Chondrocyte (in vitro differentiated cells): Measurements from ENCODE around the gene SORBS2. TPM values are rescaled to one million over a fixed set of nuclear protein-coding genes. Genes with fewer than 3 reads are reported as not detected.
A peak's percentile ranks its signal among the peaks of the same experiment; 100 is the strongest.

Experiments used
- DNase-seq: peaks from one replicate; pipeline ENCODE4 v3.0.0; 2021; ENCODE audit warnings: mixed read lengths, low spot score
- H3K27ac Mint-ChIP-seq: one replicate; pipeline ENCODE4 v1.8.0; 2021; ENCODE audit warnings: mild to moderate bottlenecking, moderate library complexity, mixed read lengths; ENCODE audit not compliant: unreplicated experiment
- H3K27me3 Mint-ChIP-seq: 2 replicates; pipeline ENCODE4 v1.8.0; 2021; ENCODE audit warnings: low read depth, mixed read lengths
- H3K36me3 Mint-ChIP-seq: 2 replicates; pipeline ENCODE4 v1.8.0; 2021; ENCODE audit warnings: low read depth, mixed read lengths
- H3K4me1 Mint-ChIP-seq: 2 replicates; pipeline ENCODE4 v1.8.0; 2021; ENCODE audit warnings: low read depth, mild to moderate bottlenecking, mixed read lengths
- H3K4me3 Mint-ChIP-seq: one replicate; pipeline ENCODE4 v1.8.0; 2021; ENCODE audit warnings: mild to moderate bottlenecking, moderate library complexity, mixed read lengths; ENCODE audit not compliant: unreplicated experiment
- H3K9me3 Mint-ChIP-seq: 2 replicates; pipeline ENCODE4 v1.8.0; 2021; ENCODE audit warnings: low read depth, mixed read lengths
- CTCF ChIP-seq: fragments of 200-600 bp; sonication (generic); IDR thresholded peaks from 2 replicates; pipeline ENCODE4 v1.5.0; 2021; ENCODE audit warnings: antibody characterized with exemption, mild to moderate bottlenecking, moderate library complexity
- total RNA-seq: library from RNA; stranded (reverse); gene quantifications from 3 replicates; pipeline ENCODE4 v1.2.1, GENCODE V29; 2021

SORBS2 gene
- total RNA-seq, 1 donor from 2014 or later = 104 TPM

- no peak overlapping the region for H3K27ac Mint-ChIP-seq
- no peak for DNase-seq
- no peaks in the 10 kb centered on the region for H3K9me3 Mint-ChIP-seq
- H3K4me3 Mint-ChIP-seq = no peak overlapping the region
- peaks cover 3% of the 10 kb centered on the region for H3K36me3 Mint-ChIP-seq
- no peak for TF ChIP-seq CTCF
- H3K4me1 Mint-ChIP-seq = peaks cover 28% of the 10 kb centered on the region
- H3K27me3 Mint-ChIP-seq = no peaks in the 10 kb centered on the region
These were observed 114.5 kb downstream of the SORBS2 start for GRCh38 chr4:185697488-185697887.

DNA sequence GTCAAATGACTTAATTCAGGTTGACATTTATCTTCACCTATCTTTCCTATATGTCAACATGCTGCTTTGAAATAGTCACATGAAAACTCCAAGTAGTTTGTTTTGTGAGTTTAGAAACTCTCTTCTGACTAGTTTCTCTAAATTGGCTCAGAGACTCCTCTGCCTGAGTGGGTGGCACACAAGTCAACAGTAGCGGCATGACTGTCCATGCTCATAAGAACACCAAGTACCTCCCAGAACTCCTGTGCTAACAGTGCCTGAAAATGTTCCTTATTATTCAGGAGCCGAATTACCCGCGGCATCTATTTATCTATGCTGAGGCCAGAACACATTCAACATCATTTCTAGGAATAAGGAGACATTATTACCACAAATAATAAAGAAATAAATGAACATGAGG, 116.3 kb downstream of the SORBS2 start:
- Mint-ChIP-seq H3K9me3 (no peaks in the 10 kb centered on the region), H3K27me3 (no peaks in the 10 kb centered on the region), H3K4me1 (peaks cover 16% of the 10 kb centered on the region), H3K36me3 (peaks cover 3% of the 10 kb centered on the region), H3K27ac (no peak overlapping the region), H3K4me3 (no peak overlapping the region)
- no peak for TF ChIP-seq CTCF
- no peak for DNase-seq

- H3K4me1 Mint-ChIP-seq = peaks cover 5% of the 10 kb centered on the region
- no peak overlapping the region for H3K27ac Mint-ChIP-seq
- no peak for TF ChIP-seq CTCF
- H3K9me3 Mint-ChIP-seq = no peaks in the 10 kb centered on the region
- H3K4me3 Mint-ChIP-seq = no peak overlapping the region
- H3K27me3 Mint-ChIP-seq = no peaks in the 10 kb centered on the region
- no peak for DNase-seq
- H3K36me3 Mint-ChIP-seq = peaks cover 6% of the 10 kb centered on the region
These were observed 118.3 kb downstream of the SORBS2 start for GRCh38 chr4:185693548-185694215.

GRCh38 chr4:185689407-185689806, 122.6 kb downstream of the SORBS2 start:
- H3K4me1 Mint-ChIP-seq = peaks cover 19% of the 10 kb centered on the region
- no peak for DNase-seq
- no peaks in the 10 kb centered on the region for H3K9me3 Mint-ChIP-seq
- no peaks in the 10 kb centered on the region for H3K27me3 Mint-ChIP-seq
- no peak for TF ChIP-seq CTCF
- peaks cover 6% of the 10 kb centered on the region for H3K36me3 Mint-ChIP-seq
- no peak overlapping the region for H3K4me3 Mint-ChIP-seq
- no peak overlapping the region for H3K27ac Mint-ChIP-seq

GRCh38 chr4:185685804-185686203, 126.2 kb downstream of the SORBS2 start:
- peak overlapping the region; percentile 37 for H3K27ac Mint-ChIP-seq
- H3K9me3 Mint-ChIP-seq = no peaks in the 10 kb centered on the region
- no peak for DNase-seq
- H3K4me3 Mint-ChIP-seq = no peak overlapping the region
- TF ChIP-seq CTCF = no peak
- no peaks in the 10 kb centered on the region for H3K27me3 Mint-ChIP-seq
- peaks cover 3% of the 10 kb centered on the region for H3K36me3 Mint-ChIP-seq
- peaks cover 41% of the 10 kb centered on the region for H3K4me1 Mint-ChIP-seq
